Measurements from ENCODE around the gene CENATAC. TPM values are rescaled to one million over a fixed set of nuclear protein-coding genes. Genes with fewer than 3 reads are reported as not detected.
"Not testable (repeated sequence)": the region's sequence is repeated elsewhere in the genome, so short reads cannot be mapped to it uniquely, and the experiment has no call there.

CENATAC gene
- 59.4 TPM for total RNA-seq
- long read RNA-seq, transcript CCDC84-201 (11 exons, 1,202 nt): major isoform, 12 of 29 reads
- long read RNA-seq, partial matches to known transcripts: 3 of 29 reads
- long read RNA-seq, other reads (novel, unspliced or antisense): 14 of 29 reads

DNA sequence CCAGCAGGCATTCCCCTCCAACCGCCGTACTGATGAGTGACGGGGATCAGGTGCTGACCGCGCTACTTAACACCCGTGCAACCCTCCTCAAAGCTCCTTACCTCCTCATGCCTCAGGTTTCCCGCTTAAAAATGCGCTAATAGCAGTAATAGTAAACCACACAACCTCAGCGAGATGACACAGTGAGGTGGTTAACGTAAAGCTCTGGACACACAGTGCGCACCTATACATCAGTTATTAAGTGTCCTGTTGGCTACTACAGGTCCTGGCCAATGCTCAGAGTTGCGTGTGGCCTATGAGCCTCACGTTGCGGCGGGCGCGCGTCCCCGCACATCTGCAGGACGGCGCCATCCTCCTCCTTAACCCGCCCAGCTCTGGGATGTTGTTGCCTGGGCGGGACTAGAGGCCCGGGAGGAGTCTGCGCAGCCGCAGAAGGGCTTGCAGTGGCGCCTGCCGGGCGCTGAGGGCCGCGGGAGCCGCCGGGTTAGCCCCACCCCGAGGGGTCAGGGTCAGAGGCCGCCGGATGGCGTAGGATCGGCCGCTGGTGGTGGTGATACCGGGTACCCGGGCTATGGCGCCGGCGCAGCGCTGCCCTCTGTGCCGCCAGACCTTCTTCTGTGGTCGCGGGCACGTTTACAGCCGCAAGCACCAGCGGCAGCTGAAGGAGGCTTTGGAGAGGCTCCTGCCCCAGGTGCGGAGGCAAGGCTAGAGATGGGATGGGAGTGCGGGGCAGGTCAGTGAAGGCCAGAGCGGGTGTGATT is at the start of gene CENATAC:
TSS of gene CENATAC (plus strand) at position 512 of the 761 bp plus-strand sequence. CDS start at position 572, 60 bp downstream.
- peak; percentile 99 for ATAC-seq
- peaks cover 13% of the 10 kb centered on the region for H3K4me1 ChIP-seq
- TF ChIP-seq, protein P1, sequence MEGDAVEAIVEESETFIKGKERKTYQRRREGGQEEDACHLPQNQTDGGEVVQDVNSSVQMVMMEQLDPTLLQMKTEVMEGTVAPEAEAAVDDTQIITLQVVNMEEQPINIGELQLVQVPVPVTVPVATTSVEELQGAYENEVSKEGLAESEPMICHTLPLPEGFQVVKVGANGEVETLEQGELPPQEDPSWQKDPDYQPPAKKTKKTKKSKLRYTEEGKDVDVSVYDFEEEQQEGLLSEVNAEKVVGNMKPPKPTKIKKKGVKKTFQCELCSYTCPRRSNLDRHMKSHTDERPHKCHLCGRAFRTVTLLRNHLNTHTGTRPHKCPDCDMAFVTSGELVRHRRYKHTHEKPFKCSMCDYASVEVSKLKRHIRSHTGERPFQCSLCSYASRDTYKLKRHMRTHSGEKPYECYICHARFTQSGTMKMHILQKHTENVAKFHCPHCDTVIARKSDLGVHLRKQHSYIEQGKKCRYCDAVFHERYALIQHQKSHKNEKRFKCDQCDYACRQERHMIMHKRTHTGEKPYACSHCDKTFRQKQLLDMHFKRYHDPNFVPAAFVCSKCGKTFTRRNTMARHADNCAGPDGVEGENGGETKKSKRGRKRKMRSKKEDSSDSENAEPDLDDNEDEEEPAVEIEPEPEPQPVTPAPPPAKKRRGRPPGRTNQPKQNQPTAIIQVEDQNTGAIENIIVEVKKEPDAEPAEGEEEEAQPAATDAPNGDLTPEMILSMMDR (IDR thresholded peaks at IDR 0.05): peak; percentile 24
- peak within 1 kb of the TSS; percentile 90 for H3K27ac ChIP-seq
- intact Hi-C loops (cut with DNase I): no loop called here
- no peaks in the 10 kb centered on the region for H3K9me3 ChIP-seq
- no peaks in the 10 kb centered on the region for H3K27me3 ChIP-seq
- peak within 1 kb of the TSS; percentile 94 for H3K4me3 ChIP-seq
- peaks cover 31% of the 10 kb centered on the region for H3K36me3 ChIP-seq
- DNase-seq: peak; percentile 99

- H3K27ac ChIP-seq: no peak overlapping the region
- H3K9me3 ChIP-seq: no peaks in the 10 kb centered on the region
- H3K4me3 ChIP-seq: no peak overlapping the region
- no peak for DNase-seq
- peaks cover 8% of the 10 kb centered on the region for H3K27me3 ChIP-seq
- intact Hi-C loops (cut with DNase I): loop anchor here (10.0 kb wide), 1 partner anchor 48 kb away; no protein-coding TSS in a partner anchor
- TF ChIP-seq, protein P1 (IDR thresholded peaks at IDR 0.05): no peak
- ATAC-seq: no peak
- no peaks in the 10 kb centered on the region for H3K4me1 ChIP-seq
- H3K36me3 ChIP-seq: no peaks in the 10 kb centered on the region
Measured at GRCh38 chr11:118953265-118953664, 44.7 kb upstream of the CENATAC start.

GRCh38 chr11:118953976-118954375 is 44.0 kb upstream of the CENATAC start:
- H3K27me3 ChIP-seq, H3K4me3 ChIP-seq, DNase-seq, H3K9me3 ChIP-seq, H3K27ac ChIP-seq, ATAC-seq, H3K36me3 ChIP-seq, H3K4me1 ChIP-seq: not testable (repeated sequence)
- intact Hi-C loops (cut with DNase I): loop anchor here (10.0 kb wide), 1 partner anchor 49 kb away; no protein-coding TSS in a partner anchor

DNA sequence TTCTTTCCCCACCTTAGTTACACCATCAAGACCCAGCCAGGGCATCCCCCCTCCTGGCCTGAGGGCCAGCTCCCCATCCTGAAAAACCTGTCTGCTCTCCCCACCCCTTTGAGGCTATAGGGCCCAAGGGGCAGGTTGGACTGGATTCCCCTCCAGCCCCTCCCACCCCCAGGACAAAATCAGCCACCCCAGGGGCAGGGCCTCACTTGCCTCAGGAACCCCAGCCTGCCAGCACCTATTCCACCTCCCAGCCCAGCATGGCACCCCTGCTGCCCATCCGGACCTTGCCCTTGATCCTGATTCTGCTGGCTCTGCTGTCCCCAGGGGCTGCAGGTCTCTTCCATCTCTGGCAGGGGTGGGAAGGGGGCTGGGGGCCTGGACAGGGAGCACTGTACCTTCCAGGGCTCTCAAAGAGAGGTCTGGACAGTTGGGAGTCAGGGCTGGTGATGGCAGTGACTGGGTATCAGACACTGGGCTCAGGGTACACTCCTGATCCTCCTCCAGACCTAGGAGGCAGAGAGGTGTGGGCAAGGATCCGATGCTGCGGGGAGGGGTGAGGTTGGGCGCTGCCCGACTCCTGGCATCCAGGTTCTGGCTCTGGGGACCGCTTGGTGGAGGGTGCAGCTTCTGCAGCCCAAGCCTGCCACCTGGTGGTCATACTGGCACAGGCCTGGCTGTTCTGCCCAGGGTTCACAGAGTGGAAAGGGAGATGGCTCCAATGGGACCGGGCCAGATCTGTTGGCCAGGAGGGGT is 41.7 kb upstream of the CENATAC start, which contains the start of gene UPK2:
TSS of gene UPK2 (plus strand) at position 205 of the 753 bp plus-strand sequence. CDS start at position 258, 53 bp downstream.
- DNase-seq: peak; percentile 94
- Histone ChIP-seq H3K27ac (no peak within 1 kb of the TSS), H3K4me1 (no peaks in the 10 kb centered on the region), H3K9me3 (no peaks in the 10 kb centered on the region), H3K4me3 (no peak within 1 kb of the TSS), H3K27me3 (peaks cover 5% of the 10 kb centered on the region), H3K36me3 (no peaks in the 10 kb centered on the region)
- TF ChIP-seq, protein P1 (IDR thresholded peaks at IDR 0.05): peak; percentile 94
- ATAC-seq: peak; percentile 98
- intact Hi-C loops (cut with DNase I): loop anchor here (5.0 to 10.0 kb wide), 2 partner anchors 51 to 269 kb away; no protein-coding TSS in a partner anchor

DNA sequence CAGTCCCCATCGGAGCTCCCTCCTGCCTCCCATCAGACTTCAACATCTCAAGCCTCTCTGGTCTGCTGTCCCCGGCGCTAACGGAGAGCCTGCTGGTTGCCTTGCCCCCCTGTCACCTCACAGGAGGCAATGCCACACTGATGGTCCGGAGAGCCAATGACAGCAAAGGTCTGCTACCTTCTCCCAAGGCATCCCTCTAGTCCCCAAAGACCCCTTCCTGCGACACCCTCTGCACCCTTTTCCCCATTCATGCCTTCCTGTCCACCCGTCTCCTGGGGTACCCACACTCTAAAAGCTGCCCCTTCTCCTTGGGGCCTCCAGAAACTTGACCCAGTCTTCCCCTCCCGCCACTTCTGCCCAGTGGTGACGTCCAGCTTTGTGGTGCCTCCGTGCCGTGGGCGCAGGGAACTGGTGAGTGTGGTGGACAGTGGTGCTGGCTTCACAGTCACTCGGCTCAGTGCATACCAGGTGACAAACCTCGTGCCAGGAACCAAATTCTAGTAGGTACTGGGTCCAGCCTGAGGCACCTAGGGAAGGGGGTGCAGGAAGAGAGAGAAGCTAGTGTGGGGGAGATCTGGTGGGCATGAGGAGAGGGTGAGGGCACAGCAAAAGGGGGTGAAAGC is 41.0 kb upstream of the CENATAC start:
- H3K9me3 ChIP-seq: no peaks in the 10 kb centered on the region
- H3K4me3 ChIP-seq: no peak overlapping the region
- H3K27me3 ChIP-seq: peaks cover 4% of the 10 kb centered on the region
- H3K4me1 ChIP-seq: no peaks in the 10 kb centered on the region
- H3K27ac ChIP-seq: no peak overlapping the region
- intact Hi-C loops (cut with DNase I): loop anchor here (5.0 to 10.0 kb wide), 2 partner anchors 52 to 270 kb away; no protein-coding TSS in a partner anchor
- ATAC-seq: no peak
- DNase-seq: no peak
- H3K36me3 ChIP-seq: no peaks in the 10 kb centered on the region
- TF ChIP-seq, protein P1 (IDR thresholded peaks at IDR 0.05): no peak
